Tibial artery (tissue), 4 donors: ENCODE measurements around the gene HACL1.

Source experiments
- DNase-seq, 2 donors: peaks; one replicate each; pipeline ENCODE4 v3.0.0-alpha.2; 2019
- H3K27ac ChIP-seq, 2 donors: fragments of 200-600 bp; sonication (generic) in 1 of 2; 1 replicate in 1 of 2; 2 replicates in 1 of 2; pipeline ENCODE4 v1.5.1; 2018 to 2019; ENCODE audit warnings: mild to moderate bottlenecking in 1 of 2
- H3K27me3 ChIP-seq, 2 donors: fragments of 200-600 bp; sonication (generic) in 1 of 2; one replicate each; pipeline versions ENCODE4 v1.5.1 to v1.6.0; 2016 to 2019
- H3K36me3 ChIP-seq, 3 donors: fragments of 200-600 bp; sonication (generic) in 2 of 3; one replicate each; pipeline ENCODE4 v1.5.1; 2016 to 2019; ENCODE audit warnings: mild to moderate bottlenecking in 2 of 3
- H3K4me1 ChIP-seq, 4 donors: fragments of 200-600 bp; sonication (generic) in 2 of 4; 1 replicate in 3 of 4; 2 replicates in 1 of 4; pipeline ENCODE4 v1.5.1; 2016 to 2019
- H3K4me3 ChIP-seq, 2 donors: fragments of 200-600 bp; sonication (generic) in 1 of 2; 1 replicate in 1 of 2; 2 replicates in 1 of 2; pipeline ENCODE4 v1.5.1; 2018 to 2019; ENCODE audit warnings: mild to moderate bottlenecking in 2 of 2
- H3K9me3 ChIP-seq, 3 donors: fragments of 200-600 bp; sonication (generic) in 1 of 3; one replicate each; pipeline ENCODE4 v1.5.1; 2016 to 2019
- intact Hi-C: fragments of 100-400 bp; cut with DNase I; formaldehyde crosslinking; loops from one replicate; pipeline ENCODE4 v1.15.0; 2023; ENCODE audit warnings: low total_unique reads
- TF ChIP-seq, protein P1 (sequence below), 2 experiments: fragments of 200-600 bp in 1 of 2; fragments of 450-650 bp in 1 of 2; IDR thresholded peaks; one replicate each; pipeline ENCODE4 v1.5.1; 2017 to 2019; ENCODE audit warnings: antibody characterized with exemption in 2 of 2, mild to moderate bottlenecking in 1 of 2, moderate library complexity in 1 of 2

The HACL1 gene

DNA sequence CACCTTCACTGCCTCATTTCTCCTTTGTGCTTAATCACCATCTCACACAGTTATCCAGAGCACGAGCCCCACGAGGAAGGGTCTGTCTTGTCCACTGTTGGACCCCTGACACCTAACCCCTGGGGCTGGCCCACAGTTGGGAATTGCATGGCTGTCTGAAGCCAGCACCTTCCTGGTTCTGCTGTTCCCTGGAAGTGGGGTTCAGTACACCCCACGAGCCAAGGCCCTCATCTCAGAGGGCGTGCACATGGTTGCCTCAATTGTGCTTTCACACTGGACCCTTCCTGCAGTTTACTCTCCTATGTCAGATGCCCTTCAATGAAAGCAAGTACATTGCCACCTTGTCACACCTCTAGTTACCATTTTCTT is 30.8 kb upstream of the HACL1 start:
- intact Hi-C loops, result loop anchor here (10.0 kb wide), 1 partner anchor 613 kb away; no protein-coding TSS in a partner anchor
- TF ChIP-seq, protein P1, sequence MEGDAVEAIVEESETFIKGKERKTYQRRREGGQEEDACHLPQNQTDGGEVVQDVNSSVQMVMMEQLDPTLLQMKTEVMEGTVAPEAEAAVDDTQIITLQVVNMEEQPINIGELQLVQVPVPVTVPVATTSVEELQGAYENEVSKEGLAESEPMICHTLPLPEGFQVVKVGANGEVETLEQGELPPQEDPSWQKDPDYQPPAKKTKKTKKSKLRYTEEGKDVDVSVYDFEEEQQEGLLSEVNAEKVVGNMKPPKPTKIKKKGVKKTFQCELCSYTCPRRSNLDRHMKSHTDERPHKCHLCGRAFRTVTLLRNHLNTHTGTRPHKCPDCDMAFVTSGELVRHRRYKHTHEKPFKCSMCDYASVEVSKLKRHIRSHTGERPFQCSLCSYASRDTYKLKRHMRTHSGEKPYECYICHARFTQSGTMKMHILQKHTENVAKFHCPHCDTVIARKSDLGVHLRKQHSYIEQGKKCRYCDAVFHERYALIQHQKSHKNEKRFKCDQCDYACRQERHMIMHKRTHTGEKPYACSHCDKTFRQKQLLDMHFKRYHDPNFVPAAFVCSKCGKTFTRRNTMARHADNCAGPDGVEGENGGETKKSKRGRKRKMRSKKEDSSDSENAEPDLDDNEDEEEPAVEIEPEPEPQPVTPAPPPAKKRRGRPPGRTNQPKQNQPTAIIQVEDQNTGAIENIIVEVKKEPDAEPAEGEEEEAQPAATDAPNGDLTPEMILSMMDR (IDR thresholded peaks at IDR 0.05), result no peak
- Histone ChIP-seq H3K4me1 (peaks cover 0 to 41% (median 22%) of the 10 kb centered on the region in 4 donors), H3K27ac (no peak overlapping the region), H3K9me3 (no peaks in the 10 kb centered on the region), H3K4me3 (no peak overlapping the region), H3K27me3 (no peaks in the 10 kb centered on the region), H3K36me3 (peaks cover 0 to 4% (median 0%) of the 10 kb centered on the region in 3 donors)
- DNase-seq, result no peak

- intact Hi-C loops, result loop anchor here (2.0 to 10.0 kb wide), 2 partner anchors 181 to 613 kb away; no protein-coding TSS in a partner anchor
- Histone ChIP-seq H3K4me3 (no peak overlapping the region), H3K27ac (peak overlapping the region in 1 of 2 donors; percentile 42), H3K36me3 (no peaks in the 10 kb centered on the region), H3K4me1 (peaks cover 0 to 41% (median 22%) of the 10 kb centered on the region in 4 donors), H3K27me3 (no peaks in the 10 kb centered on the region), H3K9me3 (no peaks in the 10 kb centered on the region)
- DNase-seq, result no peak
- TF ChIP-seq, protein P1 (IDR thresholded peaks at IDR 0.05), result no peak
These were observed 30.2 kb upstream of the HACL1 start for GRCh38 chr3:15631426-15632211.

- peak overlapping the region; percentile 26 to 31 for H3K4me3 ChIP-seq
- peak overlapping the region; percentile 23 to 42 for H3K27ac ChIP-seq
- H3K36me3 ChIP-seq, result no peaks in the 10 kb centered on the region
- TF ChIP-seq, protein P1 (IDR thresholded peaks at IDR 0.05), result no peak
- H3K27me3 ChIP-seq, result no peaks in the 10 kb centered on the region
- intact Hi-C loops, result loop anchor here (2.0 to 10.0 kb wide), 2 partner anchors 182 to 614 kb away; no protein-coding TSS in a partner anchor
- peaks cover 0 to 39% (median 20%) of the 10 kb centered on the region in 4 donors for H3K4me1 ChIP-seq
- DNase-seq, result no peak
- H3K9me3 ChIP-seq, result no peaks in the 10 kb centered on the region
These were observed 29.4 kb upstream of the HACL1 start for GRCh38 chr3:15630646-15631350.

DNA sequence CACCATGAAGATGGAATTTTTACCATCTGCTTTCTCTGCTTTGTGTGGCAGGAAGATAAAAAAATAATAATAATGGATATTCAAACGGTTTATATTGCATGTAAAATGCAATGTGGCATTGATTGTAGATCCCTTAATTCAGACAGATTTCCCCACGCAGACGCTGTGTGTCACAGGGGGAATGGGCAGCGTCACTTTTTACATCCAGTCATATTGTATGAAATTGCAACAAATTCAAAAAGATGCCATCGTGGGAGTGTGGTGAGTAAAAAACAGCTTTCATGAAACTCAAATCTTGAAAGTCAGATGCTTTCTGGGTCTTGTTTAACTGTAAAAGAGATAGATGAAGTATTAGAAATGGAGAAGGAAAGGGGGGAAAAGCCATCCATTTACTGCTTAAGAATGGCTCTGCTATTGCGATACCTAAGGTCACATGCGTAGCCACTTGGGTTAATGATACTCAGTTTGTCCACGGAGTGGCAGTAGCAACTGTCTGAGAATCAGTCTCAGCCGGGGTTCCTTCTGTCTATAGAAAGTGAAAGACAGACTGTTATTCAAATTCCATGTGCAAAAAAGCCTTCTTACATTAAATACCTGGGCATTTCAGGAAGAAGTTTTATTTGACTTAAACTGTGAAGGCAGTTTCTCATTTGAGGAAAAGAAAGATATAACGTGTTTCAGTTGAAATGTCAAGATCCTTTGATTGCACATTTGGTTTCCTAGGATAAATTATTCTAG is 28.7 kb upstream of the HACL1 start:
- Histone ChIP-seq H3K27ac (peak overlapping the region; percentile 23 to 42), H3K36me3 (no peaks in the 10 kb centered on the region), H3K4me1 (peaks cover 0 to 31% (median 12%) of the 10 kb centered on the region in 4 donors), H3K27me3 (no peaks in the 10 kb centered on the region), H3K4me3 (peak overlapping the region; percentile 26 to 31), H3K9me3 (no peaks in the 10 kb centered on the region)
- intact Hi-C loops, result loop anchor here (2.0 to 10.0 kb wide), 2 partner anchors 183 to 615 kb away; no protein-coding TSS in a partner anchor
- peak in 1 of 2 donors; percentile 71 for DNase-seq
- TF ChIP-seq, protein P1 (IDR thresholded peaks at IDR 0.05), result peak; percentile 80 to 84

- Histone ChIP-seq H3K27ac (no peak overlapping the region), H3K4me3 (no peak overlapping the region), H3K9me3 (no peaks in the 10 kb centered on the region), H3K27me3 (no peaks in the 10 kb centered on the region), H3K4me1 (peaks cover 0 to 21% (median 3%) of the 10 kb centered on the region in 4 donors), H3K36me3 (no peaks in the 10 kb centered on the region)
- intact Hi-C loops, result no loop called here
- TF ChIP-seq, protein P1 (IDR thresholded peaks at IDR 0.05), result no peak
- DNase-seq, result no peak
These were observed 27.6 kb upstream of the HACL1 start for GRCh38 chr3:15628967-15629366.
